WERI-Rb-1 (cell line): ENCODE measurements around the gene VASH1.
A peak's percentile ranks its signal among the peaks of the same experiment; 100 is the strongest.

Source experiments
- DNase-seq: peaks from one replicate; pipeline ENCODE4 v3.0.0-alpha.2; 2020
- H3K27ac ChIP-seq: fragments of 250-450 bp; sonication (Bioruptor Pico); 2 replicates; pipeline ENCODE4 v1.5.1; 2020; ENCODE audit warnings: mild to moderate bottlenecking, moderate library complexity
- H3K27me3 ChIP-seq: fragments of 250-450 bp; sonication (Bioruptor Pico); 2 replicates; pipeline ENCODE4 v1.5.1; 2021; ENCODE audit warnings: mild to moderate bottlenecking, low read depth, moderate library complexity; ENCODE audit not compliant: insufficient read depth, severe bottlenecking
- H3K36me3 ChIP-seq: fragments of 250-450 bp; sonication (Bioruptor Pico); 2 replicates; pipeline ENCODE4 v1.5.1; 2020; ENCODE audit warnings: mild to moderate bottlenecking, moderate library complexity
- H3K4me3 ChIP-seq: 2 replicates; pipeline ENCODE4 v1.5.1; 2011; ENCODE audit warnings: low read depth, mild to moderate bottlenecking, control low read depth, low read length
- H3K9me3 ChIP-seq: fragments of 250-450 bp; sonication (Bioruptor Pico); 2 replicates; pipeline ENCODE4 v1.5.1; 2021; ENCODE audit warnings: mild to moderate bottlenecking, moderate library complexity; ENCODE audit not compliant: severe bottlenecking
- CTCF ChIP-seq: IDR thresholded peaks from 2 replicates; pipeline ENCODE4 v1.5.1; 2011; ENCODE audit warnings: low read depth, mild to moderate bottlenecking, control low read depth, inconsistent platforms, low read length

Gene VASH1

GRCh38 chr14:76777721-76778120 lies 16.5 kb downstream of the VASH1 start:
- H3K27ac ChIP-seq, result no peak overlapping the region
- H3K4me3 ChIP-seq, result no peak overlapping the region
- DNase-seq, result no peak
- no peaks in the 10 kb centered on the region for H3K27me3 ChIP-seq
- no peaks in the 10 kb centered on the region; the same call in 1 of the 2 replicates for H3K36me3 ChIP-seq
- TF ChIP-seq CTCF, result no peak
- no peaks in the 10 kb centered on the region for H3K9me3 ChIP-seq

GRCh38 chr14:76778546-76779215 lies 17.4 kb downstream of the VASH1 start:
- Histone ChIP-seq H3K36me3 (no peaks in the 10 kb centered on the region; the same call in 1 of the 2 replicates), H3K9me3 (no peaks in the 10 kb centered on the region), H3K27ac (peak overlapping the region; percentile 35), H3K4me3 (peak overlapping the region; percentile 21), H3K27me3 (no peaks in the 10 kb centered on the region)
- no peak for TF ChIP-seq CTCF
- peak; percentile 75 for DNase-seq

- TF ChIP-seq CTCF, result no peak
- Histone ChIP-seq H3K27ac (no peak overlapping the region), H3K4me3 (no peak overlapping the region), H3K27me3 (no peaks in the 10 kb centered on the region), H3K36me3 (peaks cover 4% of the 10 kb centered on the region), H3K9me3 (no peaks in the 10 kb centered on the region)
- no peak for DNase-seq
These were observed 18.2 kb downstream of the VASH1 start for GRCh38 chr14:76779221-76780057.

GRCh38 chr14:76780058-76780345 lies 18.7 kb downstream of the VASH1 start:
- Histone ChIP-seq H3K36me3 (peaks cover 4% of the 10 kb centered on the region), H3K4me3 (no peak overlapping the region), H3K9me3 (no peaks in the 10 kb centered on the region), H3K27ac (no peak overlapping the region), H3K27me3 (no peaks in the 10 kb centered on the region)
- no peak for TF ChIP-seq CTCF
- DNase-seq, result no peak

GRCh38 chr14:76780360-76780759 lies 19.1 kb downstream of the VASH1 start:
- no peak for TF ChIP-seq CTCF
- no peaks in the 10 kb centered on the region for H3K9me3 ChIP-seq
- H3K4me3 ChIP-seq, result no peak overlapping the region
- peaks cover 4% of the 10 kb centered on the region for H3K36me3 ChIP-seq
- H3K27me3 ChIP-seq, result no peaks in the 10 kb centered on the region
- no peak overlapping the region for H3K27ac ChIP-seq
- DNase-seq, result no peak
